ENCODE results near the gene ERC2.
"Not testable (repeated sequence)": the region's sequence is repeated elsewhere in the genome, so short reads cannot be mapped to it uniquely, and the experiment has no call there.

DNA sequence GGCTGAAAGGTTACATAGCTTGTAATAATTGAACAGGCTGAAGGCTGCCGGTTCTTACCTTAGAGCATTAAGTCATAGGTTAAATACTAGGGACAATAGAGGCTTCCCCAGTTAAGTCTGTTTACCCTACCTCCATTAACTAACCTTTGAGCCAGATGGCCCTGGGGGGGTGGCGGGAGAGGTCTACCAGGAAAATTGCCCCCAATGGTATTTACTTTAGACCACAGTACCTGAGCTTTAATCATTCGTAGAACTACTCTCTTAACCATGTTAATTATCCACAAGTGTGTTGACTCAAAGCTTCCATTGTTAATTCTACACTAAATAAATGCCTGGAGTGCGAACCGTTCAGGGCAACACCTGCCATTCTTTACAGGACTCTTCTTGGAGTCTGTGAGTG is 28.1 kb upstream of the ERC2 start:
- TF ChIP-seq, protein P1, sequence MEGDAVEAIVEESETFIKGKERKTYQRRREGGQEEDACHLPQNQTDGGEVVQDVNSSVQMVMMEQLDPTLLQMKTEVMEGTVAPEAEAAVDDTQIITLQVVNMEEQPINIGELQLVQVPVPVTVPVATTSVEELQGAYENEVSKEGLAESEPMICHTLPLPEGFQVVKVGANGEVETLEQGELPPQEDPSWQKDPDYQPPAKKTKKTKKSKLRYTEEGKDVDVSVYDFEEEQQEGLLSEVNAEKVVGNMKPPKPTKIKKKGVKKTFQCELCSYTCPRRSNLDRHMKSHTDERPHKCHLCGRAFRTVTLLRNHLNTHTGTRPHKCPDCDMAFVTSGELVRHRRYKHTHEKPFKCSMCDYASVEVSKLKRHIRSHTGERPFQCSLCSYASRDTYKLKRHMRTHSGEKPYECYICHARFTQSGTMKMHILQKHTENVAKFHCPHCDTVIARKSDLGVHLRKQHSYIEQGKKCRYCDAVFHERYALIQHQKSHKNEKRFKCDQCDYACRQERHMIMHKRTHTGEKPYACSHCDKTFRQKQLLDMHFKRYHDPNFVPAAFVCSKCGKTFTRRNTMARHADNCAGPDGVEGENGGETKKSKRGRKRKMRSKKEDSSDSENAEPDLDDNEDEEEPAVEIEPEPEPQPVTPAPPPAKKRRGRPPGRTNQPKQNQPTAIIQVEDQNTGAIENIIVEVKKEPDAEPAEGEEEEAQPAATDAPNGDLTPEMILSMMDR (IDR thresholded peaks at IDR 0.05) = not testable (repeated sequence)
- not testable (repeated sequence) for TF ChIP-seq EP300, POLR2A (IDR thresholded peaks at IDR 0.05)

Measured in ovary (tissue), 3 donors.